OCI-LY7 (cell line): ENCODE data around the gene SPRED2. TPM values are rescaled to one million over a fixed set of nuclear protein-coding genes. Genes with fewer than 3 reads are reported as not detected.

ENCODE experiments used
- BruUV-seq: library from RNA; stranded (reverse); fragments of 400-500 nt; replicated peaks from 2 replicates; lab custom pipeline; 2021; lab: Mats Ljungman, UMichigan
- CTCF ChIA-PET: fragments of 300-600 bp; sonication (Branson Sonifier 250); formaldehyde crosslinking; loops from one replicate; lab custom pipeline; 2022; ENCODE audit warnings: antibody characterized with exemption; ENCODE audit not compliant: unreplicated experiment; lab: Charles Lee
- POLR2A ChIA-PET: fragments of 300-600 bp; sonication (Branson Sonifier 250); formaldehyde crosslinking; loops from one replicate; lab custom pipeline; 2022; ENCODE audit warnings: antibody characterized with exemption; lab: Charles Lee
- DNase-seq: peaks from one replicate; pipeline ENCODE4 v3.0.0-alpha.2; 2015; ENCODE audit warnings: low spot score
- H2AFZ ChIP-seq: fragments of 200-600 bp; sonication (generic), shearing (Covaris generic); 2 replicates; pipeline ENCODE4 v1.6.1; 2014; ENCODE audit warnings: mild to moderate bottlenecking, antibody characterized with exemption, low read length, moderate library complexity
- H3K27ac ChIP-seq: fragments of 200-600 bp; sonication (generic); 2 replicates; pipeline ENCODE4 v1.5.1; 2014; ENCODE audit warnings: mixed run types, low read depth, mild to moderate bottlenecking, moderate library complexity, low read length, inconsistent platforms; ENCODE audit not compliant: poor library complexity, severe bottlenecking
- H3K36me3 ChIP-seq: fragments of 200-600 bp; sonication (generic); 2 replicates; pipeline ENCODE4 v1.6.1; 2014; ENCODE audit warnings: mild to moderate bottlenecking, antibody characterized with exemption, low read length, moderate library complexity, mixed read lengths; ENCODE audit not compliant: insufficient read depth
- H3K4me1 ChIP-seq: fragments of 200-600 bp; sonication (generic); 2 replicates; pipeline ENCODE4 v1.5.1; 2014; ENCODE audit warnings: mild to moderate bottlenecking, low read length; ENCODE audit not compliant: insufficient read depth, poor library complexity, severe bottlenecking
- H3K4me2 ChIP-seq: fragments of 200-600 bp; sonication (generic); 2 replicates; pipeline ENCODE4 v1.6.1; 2014; ENCODE audit warnings: mild to moderate bottlenecking, low read length
- H3K4me3 ChIP-seq: fragments of 200-600 bp; sonication (generic); 2 replicates; pipeline ENCODE4 v1.5.1; 2014; ENCODE audit warnings: mild to moderate bottlenecking, low read depth, low read length; ENCODE audit not compliant: poor library complexity, severe bottlenecking
- H3K79me2 ChIP-seq: fragments of 200-600 bp; sonication (generic); 2 replicates; pipeline ENCODE4 v1.6.1; 2016; ENCODE audit warnings: low read depth, mild to moderate bottlenecking, low read length, moderate library complexity, mixed read lengths; ENCODE audit not compliant: insufficient read depth
- H3K9me2 ChIP-seq: fragments of 200-600 bp; sonication (generic); 2 replicates; pipeline ENCODE4 v1.6.1; 2016; ENCODE audit warnings: mild to moderate bottlenecking, low read length, mixed read lengths; ENCODE audit not compliant: insufficient read depth
- H3K9me3 ChIP-seq: fragments of 200-600 bp; sonication (generic); 2 replicates; pipeline ENCODE4 v1.6.1; 2014; ENCODE audit warnings: mild to moderate bottlenecking, mixed run types, low read length, mixed read lengths
- H4K20me1 ChIP-seq: fragments of 200-600 bp; sonication (generic); 2 replicates; pipeline ENCODE4 v1.6.1; 2014; ENCODE audit warnings: mild to moderate bottlenecking, antibody characterized with exemption, low read length, moderate library complexity, mixed read lengths; ENCODE audit not compliant: insufficient read depth
- CTCF ChIP-seq: fragments of 200-600 bp; sonication (generic); conservative IDR thresholded peaks from 2 replicates; pipeline ENCODE4 v1.5.1; 2014; ENCODE audit warnings: mild to moderate bottlenecking, antibody characterized with exemption, low read length, moderate library complexity, mixed read lengths
- EZH2phosphoT487 ChIP-seq: fragments of 200-600 bp; sonication (generic); IDR thresholded peaks from 2 replicates; pipeline ENCODE4 v1.6.1; 2018; ENCODE audit warnings: low read depth, borderline replicate concordance, mild to moderate bottlenecking, mixed run types, antibody characterized with exemption, low read length, moderate library complexity, mixed read lengths
- intact Hi-C: fragments of 100-400 bp; cut with micrococcal nuclease; formaldehyde crosslinking; loops from one replicate; pipeline ENCODE4 v1.10.0; 2022; ENCODE audit not compliant: unreplicated experiment
- total RNA-seq, 2 experiments: library from RNA; depleted of rRNA in 1 of 2; stranded (reverse); fragments of >200 nt in 1 of 2; shearing (Covaris generic) in 1 of 2; gene quantifications; 2 replicates each; pipeline ENCODE4 v1.2.3, GENCODE V29; 2014 to 2022

Gene SPRED2
- total RNA-seq, 2 experiments from 2014 or later = 8.0 to 49.1 TPM

GRCh38 chr2:65343386-65343785, 89.0 kb downstream of the SPRED2 start:
- H3K9me3 ChIP-seq = no peaks in the 10 kb centered on the region
- no TSS peak for BruUV-seq
- no peaks in the 10 kb centered on the region for H3K9me2 ChIP-seq
- H3K79me2 ChIP-seq = peaks cover 28% of the 10 kb centered on the region; the same call in 1 of the 2 replicates
- no peak overlapping the region for H3K27ac ChIP-seq
- TF ChIP-seq EZH2phosphoT487 = no peak
- TF ChIP-seq CTCF = no peak
- ChIA-PET CTCF (no interaction called here), POLR2A (no interaction called here)
- H3K4me2 ChIP-seq = no peak overlapping the region
- DNase-seq = no peak
- H3K4me1 ChIP-seq = peaks cover 8% of the 10 kb centered on the region
- H4K20me1 ChIP-seq = no peaks in the 10 kb centered on the region
- no peak overlapping the region for H3K4me3 ChIP-seq
- H2AFZ ChIP-seq = no peak overlapping the region
- peaks cover 55% of the 10 kb centered on the region for H3K36me3 ChIP-seq
- intact Hi-C loops = no loop called here

- Histone ChIP-seq H3K27ac (no peak overlapping the region), H3K79me2 (peaks cover 6% of the 10 kb centered on the region; the same call in 1 of the 2 replicates), H3K4me1 (peaks cover 8% of the 10 kb centered on the region), H3K36me3 (peaks cover 48% of the 10 kb centered on the region), H3K9me2 (no peaks in the 10 kb centered on the region), H4K20me1 (no peaks in the 10 kb centered on the region), H3K4me2 (no peak overlapping the region), H2AFZ (no peak overlapping the region), H3K9me3 (no peaks in the 10 kb centered on the region), H3K4me3 (no peak overlapping the region)
- no peak for TF ChIP-seq CTCF
- TF ChIP-seq EZH2phosphoT487 = no peak
- intact Hi-C loops = no loop called here
- ChIA-PET CTCF (no interaction called here), POLR2A (interaction anchor here (0.6 to 1.3 kb wide), 6 partner anchors 9 to 147 kb away, joined by 3 to 5 read pairs (median 3); no protein-coding TSS in a partner anchor)
- no peak for DNase-seq
- no TSS peak for BruUV-seq
Observed at GRCh38 chr2:65340898-65341681, 91.3 kb downstream of the SPRED2 start.

GRCh38 chr2:65339648-65340047, 92.8 kb downstream of the SPRED2 start:
- CTCF ChIA-PET = no interaction called here

More at GRCh38 chr2:65339648-65340047, 92.8 kb downstream of the SPRED2 start:
- no peaks in the 10 kb centered on the region for H3K79me2 ChIP-seq
- POLR2A ChIA-PET = interaction anchor here (0.7 to 0.8 kb wide), 2 partner anchors 13 to 25 kb away, joined by 3 to 4 read pairs; no protein-coding TSS in a partner anchor
- no peak overlapping the region for H3K4me2 ChIP-seq
- no peaks in the 10 kb centered on the region for H4K20me1 ChIP-seq
- peaks cover 48% of the 10 kb centered on the region for H3K36me3 ChIP-seq
- no peaks in the 10 kb centered on the region for H3K9me3 ChIP-seq
- DNase-seq = no peak
- H3K27ac ChIP-seq = no peak overlapping the region
- no TSS peak for BruUV-seq
- no peaks in the 10 kb centered on the region for H3K9me2 ChIP-seq
- no peak overlapping the region for H3K4me3 ChIP-seq
- no peak overlapping the region for H2AFZ ChIP-seq
- intact Hi-C loops = no loop called here
- TF ChIP-seq EZH2phosphoT487 = no peak
- TF ChIP-seq CTCF = no peak
- peaks cover 8% of the 10 kb centered on the region for H3K4me1 ChIP-seq
